Neuronal stem cell (in vitro differentiated cells): ENCODE results near the gene IL1F10.
"Not testable (repeated sequence)": the region's sequence is repeated elsewhere in the genome, so short reads cannot be mapped to it uniquely, and the experiment has no call there.

ENCODE experiments used
- DNase-seq: peaks from one replicate; pipeline ENCODE4 v3.0.0-alpha.2; 2013; ENCODE audit warnings: low spot score
- H2AFZ ChIP-seq: one replicate; pipeline ENCODE4 v1.6.1; 2013; ENCODE audit warnings: mild to moderate bottlenecking, low read length, inconsistent platforms
- H2AK5ac ChIP-seq: 2 replicates; pipeline ENCODE4 v1.6.1; 2013; ENCODE audit warnings: low read depth, mild to moderate bottlenecking, inconsistent platforms, low read length, moderate library complexity, mixed read lengths
- H2BK120ac ChIP-seq: 2 replicates; pipeline ENCODE4 v1.6.1; 2013; ENCODE audit warnings: low read depth, mild to moderate bottlenecking, inconsistent platforms, low read length, moderate library complexity, mixed read lengths
- H2BK12ac ChIP-seq: one replicate; pipeline ENCODE4 v1.6.1; 2013; ENCODE audit warnings: low read length, inconsistent platforms
- H2BK15ac ChIP-seq: 2 replicates; pipeline ENCODE4 v1.6.1; 2013; ENCODE audit warnings: mild to moderate bottlenecking, low read length, inconsistent platforms, mixed read lengths
- H2BK5ac ChIP-seq: one replicate; pipeline ENCODE4 v1.6.1; 2013; ENCODE audit warnings: inconsistent platforms, mild to moderate bottlenecking, low read length, moderate library complexity
- H3K14ac ChIP-seq: one replicate; pipeline ENCODE4 v1.6.1; 2013; ENCODE audit warnings: low read length, inconsistent platforms
- H3K18ac ChIP-seq: 2 replicates; pipeline ENCODE4 v1.6.1; 2013; ENCODE audit warnings: low read length, inconsistent platforms
- H3K23ac ChIP-seq: 2 replicates; pipeline ENCODE4 v1.6.1; 2013; ENCODE audit warnings: low read depth, mild to moderate bottlenecking, mixed read lengths, low read length, inconsistent platforms; ENCODE audit not compliant: poor library complexity
- H3K27ac ChIP-seq: replicated peaks from 3 replicates; pipeline ENCODE4 v1.5.1; 2013; ENCODE audit warnings: low read length, inconsistent platforms
- H3K27me3 ChIP-seq, 3 experiments: 2 replicates each; pipeline ENCODE4 v1.6.1; 2013; ENCODE audit warnings: low read length in 3 of 3, mild to moderate bottlenecking in 2 of 3, inconsistent platforms in 1 of 3, low read depth in 1 of 3, mixed read lengths in 1 of 3, moderate library complexity in 1 of 3; ENCODE audit not compliant: control insufficient read depth in 3 of 3, insufficient read depth in 3 of 3
- H3K36me3 ChIP-seq, 2 donors: replicated peaks in 1 of 2; 2 replicates each; pipeline ENCODE4 v1.6.1; 2013; ENCODE audit warnings: low read length in 2 of 2; ENCODE audit not compliant: control insufficient read depth in 2 of 2, insufficient read depth in 2 of 2
- H3K4ac ChIP-seq: 2 replicates; pipeline ENCODE4 v1.6.1; 2013; ENCODE audit warnings: inconsistent platforms, mild to moderate bottlenecking, low read length, moderate library complexity
- H3K4me1 ChIP-seq, 2 donors: 1 replicate in 1 of 2; 2 replicates in 1 of 2; pipeline ENCODE4 v1.6.1; 2013; ENCODE audit warnings: low read length in 2 of 2, low read depth in 1 of 2; ENCODE audit not compliant: control insufficient read depth in 2 of 2, insufficient read depth in 1 of 2
- H3K4me2 ChIP-seq: one replicate; pipeline ENCODE4 v1.6.1; 2013; ENCODE audit warnings: mild to moderate bottlenecking, low read length, inconsistent platforms; ENCODE audit not compliant: insufficient read depth, poor library complexity, severe bottlenecking
- H3K4me3 ChIP-seq, 2 donors: 2 replicates each; pipeline ENCODE4 v1.5.1; 2013; ENCODE audit warnings: low read length in 2 of 2, mild to moderate bottlenecking in 2 of 2, inconsistent platforms in 1 of 2, moderate library complexity in 1 of 2
- H3K79me1 ChIP-seq: one replicate; pipeline ENCODE4 v1.6.1; 2013; ENCODE audit warnings: low read depth, mild to moderate bottlenecking, inconsistent platforms, low read length, moderate library complexity
- H3K9ac ChIP-seq: one replicate; pipeline ENCODE4 v1.6.1; 2013; ENCODE audit warnings: mild to moderate bottlenecking, low read depth, low read length, inconsistent platforms; ENCODE audit not compliant: poor library complexity
- H3K9me3 ChIP-seq, 2 donors: replicated peaks in 1 of 2; 2 replicates each; pipeline versions ENCODE3 to v1.6.1; 2013; ENCODE audit warnings: low read length in 2 of 2, mild to moderate bottlenecking in 2 of 2, inconsistent platforms in 1 of 2, low read depth in 1 of 2, mixed read lengths in 1 of 2, moderate library complexity in 1 of 2; ENCODE audit not compliant: control insufficient read depth in 2 of 2, insufficient read depth in 1 of 2
- H4K8ac ChIP-seq: one replicate; pipeline ENCODE4 v1.6.1; 2013; ENCODE audit warnings: low read depth, mild to moderate bottlenecking, inconsistent platforms, low read length, moderate library complexity
- H4K91ac ChIP-seq: one replicate; pipeline ENCODE4 v1.6.1; 2013; ENCODE audit warnings: low read length, low read depth, mild to moderate bottlenecking, inconsistent platforms; ENCODE audit not compliant: poor library complexity
- WGBS, 2 donors: extraction: QIAGEN DNeasy Blood & Tissue Kit; methylation state at CpG; one replicate each; pipeline ENCODE4 v1.1.7; 2013; ENCODE audit warnings: missing lambda C conversion rate in 2 of 2, mixed read lengths in 1 of 2; ENCODE audit not compliant: insufficient read length in 2 of 2, insufficient replicate concordance in 1 of 2; ENCODE audit errors: extremely low coverage in 2 of 2; 5-methylcytosine and 5-hydroxymethylcytosine counted together

Gene IL1F10

GRCh38 chr2:113096842-113097618 lies 29.3 kb downstream of the IL1F10 start:
- not testable (repeated sequence) for H3K36me3 ChIP-seq, H3K79me1 ChIP-seq, H3K4me2 ChIP-seq, H3K27me3 ChIP-seq, H2BK12ac ChIP-seq, H2BK120ac ChIP-seq, H3K4me1 ChIP-seq, H3K27ac ChIP-seq, H3K14ac ChIP-seq, H2AK5ac ChIP-seq, H3K4ac ChIP-seq, H2BK5ac ChIP-seq, H2AFZ ChIP-seq, H2BK15ac ChIP-seq, H3K18ac ChIP-seq, DNase-seq, H3K23ac ChIP-seq, H4K91ac ChIP-seq, H4K8ac ChIP-seq, H3K9ac ChIP-seq, H3K9me3 ChIP-seq, H3K4me3 ChIP-seq
- WGBS, 2 donors: no CpG with 5 or more reads among the region's 2 CpGs

GRCh38 chr2:113098041-113098440 lies 30.3 kb downstream of the IL1F10 start:
- no peak overlapping the region for H4K91ac ChIP-seq
- H2AK5ac ChIP-seq: no peak overlapping the region
- H3K79me1 ChIP-seq: no peaks in the 10 kb centered on the region
- no peak overlapping the region for H4K8ac ChIP-seq
- H2BK5ac ChIP-seq: no peak overlapping the region
- H3K9me3 ChIP-seq: peaks cover 0 to 3% of the 10 kb centered on the region in 2 donors
- H2BK12ac ChIP-seq: peak overlapping the region; percentile 84
- H3K27me3 ChIP-seq: peaks cover 0 to under 1% (median 0%) of the 10 kb centered on the region in 3 experiments
- H3K23ac ChIP-seq: no peak overlapping the region
- H3K36me3 ChIP-seq: no peaks in the 10 kb centered on the region
- H2BK120ac ChIP-seq: no peak overlapping the region
- WGBS, 2 donors: no CpG with 5 or more reads among the region's 4 CpGs
- no peak overlapping the region for H3K18ac ChIP-seq
- no peak overlapping the region for H3K4me3 ChIP-seq
- no peak overlapping the region for H3K27ac ChIP-seq
- no peak for DNase-seq
- no peak overlapping the region for H2BK15ac ChIP-seq
- no peak overlapping the region for H3K9ac ChIP-seq
- no peak overlapping the region for H2AFZ ChIP-seq
- peak overlapping the region; percentile 21 for H3K14ac ChIP-seq
- H3K4me2 ChIP-seq: no peak overlapping the region
- no peaks in the 10 kb centered on the region for H3K4me1 ChIP-seq
- H3K4ac ChIP-seq: no peak overlapping the region

GRCh38 chr2:113098532-113098931 lies 30.8 kb downstream of the IL1F10 start:
- Histone ChIP-seq H4K91ac (no peak overlapping the region), H2BK120ac (no peak overlapping the region), H3K36me3 (no peaks in the 10 kb centered on the region), H2AK5ac (no peak overlapping the region), H3K79me1 (no peaks in the 10 kb centered on the region), H2BK15ac (no peak overlapping the region), H2BK12ac (no peak overlapping the region), H3K4ac (no peak overlapping the region), H3K14ac (no peak overlapping the region), H3K9me3 (peaks cover 0 to 3% of the 10 kb centered on the region in 2 donors), H3K23ac (no peak overlapping the region), H3K27me3 (no peaks in the 10 kb centered on the region), H3K27ac (no peak overlapping the region), H2AFZ (no peak overlapping the region), H4K8ac (no peak overlapping the region), H3K4me1 (no peaks in the 10 kb centered on the region), H3K9ac (no peak overlapping the region), H3K4me2 (no peak overlapping the region), H2BK5ac (no peak overlapping the region), H3K4me3 (no peak overlapping the region), H3K18ac (no peak overlapping the region)
- no peak for DNase-seq
- no CpG with 5 or more reads among the region's 6 CpGs for WGBS, 2 donors

GRCh38 chr2:113102133-113102532 lies 34.4 kb downstream of the IL1F10 start:
- Histone ChIP-seq H3K14ac (no peak overlapping the region), H4K91ac (no peak overlapping the region), H3K27ac (no peak overlapping the region), H3K18ac (no peak overlapping the region), H2BK15ac (no peak overlapping the region), H3K79me1 (no peaks in the 10 kb centered on the region), H3K36me3 (no peaks in the 10 kb centered on the region), H3K4me2 (no peak overlapping the region), H3K27me3 (no peaks in the 10 kb centered on the region), H3K9ac (no peak overlapping the region), H3K4me3 (no peak overlapping the region), H2BK5ac (no peak overlapping the region), H4K8ac (no peak overlapping the region), H3K4ac (no peak overlapping the region), H2AK5ac (no peak overlapping the region), H3K4me1 (no peaks in the 10 kb centered on the region), H2BK120ac (no peak overlapping the region), H3K9me3 (peaks cover 0 to 3% of the 10 kb centered on the region in 2 donors), H3K23ac (no peak overlapping the region), H2BK12ac (no peak overlapping the region), H2AFZ (no peak overlapping the region)
- DNase-seq: no peak
- no CpG with 5 or more reads among the region's 2 CpGs for WGBS, 2 donors
